GM12873 (cell line): Measurements from ENCODE around the gene SBNO1.

Experiments used
- TF ChIP-seq, protein P1 (sequence below): IDR thresholded peaks from 2 replicates; pipeline ENCODE4 v1.5.1; 2012; ENCODE audit warnings: low read depth, mild to moderate bottlenecking, moderate library complexity, low read length, control low read depth; ENCODE audit not compliant: insufficient read depth; ENCODE audit errors: missing control alignments

SBNO1 gene

DNA sequence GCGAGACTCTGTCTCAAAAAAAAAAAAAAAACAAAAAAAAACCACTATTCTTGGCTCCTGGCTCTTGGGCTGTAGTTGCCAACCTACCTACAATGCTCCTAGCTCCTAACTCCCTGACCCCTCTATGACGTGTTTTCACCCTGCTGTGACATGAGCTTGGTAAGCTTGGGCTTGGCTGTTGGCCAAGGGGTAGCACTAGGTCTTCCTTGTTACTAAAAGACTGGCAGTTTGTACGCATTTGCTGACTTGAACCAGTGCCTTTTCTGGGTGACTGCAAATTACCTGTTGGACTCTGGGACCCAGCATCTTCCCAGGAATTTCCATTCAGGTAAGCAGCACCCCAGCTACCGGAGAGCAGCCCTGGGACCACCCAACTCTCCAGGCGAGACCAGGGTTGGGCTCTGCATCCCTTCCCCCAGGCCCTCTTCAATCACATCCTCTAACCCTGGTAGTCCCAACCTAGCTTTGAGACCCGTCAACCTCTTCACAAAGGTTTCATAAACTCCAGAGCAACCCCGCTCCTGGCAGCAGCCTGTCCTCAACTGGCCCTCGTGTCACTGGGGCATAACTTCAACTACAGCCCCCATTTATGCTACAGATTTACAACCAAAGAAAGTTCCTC lies 101.3 kb downstream of the SBNO1 start:
- TF ChIP-seq, protein P1, sequence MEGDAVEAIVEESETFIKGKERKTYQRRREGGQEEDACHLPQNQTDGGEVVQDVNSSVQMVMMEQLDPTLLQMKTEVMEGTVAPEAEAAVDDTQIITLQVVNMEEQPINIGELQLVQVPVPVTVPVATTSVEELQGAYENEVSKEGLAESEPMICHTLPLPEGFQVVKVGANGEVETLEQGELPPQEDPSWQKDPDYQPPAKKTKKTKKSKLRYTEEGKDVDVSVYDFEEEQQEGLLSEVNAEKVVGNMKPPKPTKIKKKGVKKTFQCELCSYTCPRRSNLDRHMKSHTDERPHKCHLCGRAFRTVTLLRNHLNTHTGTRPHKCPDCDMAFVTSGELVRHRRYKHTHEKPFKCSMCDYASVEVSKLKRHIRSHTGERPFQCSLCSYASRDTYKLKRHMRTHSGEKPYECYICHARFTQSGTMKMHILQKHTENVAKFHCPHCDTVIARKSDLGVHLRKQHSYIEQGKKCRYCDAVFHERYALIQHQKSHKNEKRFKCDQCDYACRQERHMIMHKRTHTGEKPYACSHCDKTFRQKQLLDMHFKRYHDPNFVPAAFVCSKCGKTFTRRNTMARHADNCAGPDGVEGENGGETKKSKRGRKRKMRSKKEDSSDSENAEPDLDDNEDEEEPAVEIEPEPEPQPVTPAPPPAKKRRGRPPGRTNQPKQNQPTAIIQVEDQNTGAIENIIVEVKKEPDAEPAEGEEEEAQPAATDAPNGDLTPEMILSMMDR = no peak

DNA sequence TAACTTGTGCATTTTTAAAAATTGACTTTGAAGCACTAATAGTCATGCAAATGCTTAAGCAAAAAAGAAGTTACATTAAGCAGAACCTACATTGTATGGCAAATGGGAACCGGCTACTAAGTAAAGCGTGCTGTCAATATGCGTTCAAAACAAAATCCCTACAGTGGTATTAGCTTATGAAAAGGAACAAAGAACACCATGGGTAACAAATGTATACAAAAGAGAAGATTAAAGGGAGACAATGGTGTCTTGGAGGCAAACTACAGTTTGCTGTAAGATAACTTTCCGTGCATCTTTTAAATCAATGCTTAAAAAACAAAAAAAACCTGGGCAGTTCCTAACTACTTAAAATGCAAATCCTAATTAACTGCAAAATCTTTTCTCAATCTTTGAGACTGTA lies 103.5 kb downstream of the SBNO1 start:
- TF ChIP-seq, protein P1 = no peak

DNA sequence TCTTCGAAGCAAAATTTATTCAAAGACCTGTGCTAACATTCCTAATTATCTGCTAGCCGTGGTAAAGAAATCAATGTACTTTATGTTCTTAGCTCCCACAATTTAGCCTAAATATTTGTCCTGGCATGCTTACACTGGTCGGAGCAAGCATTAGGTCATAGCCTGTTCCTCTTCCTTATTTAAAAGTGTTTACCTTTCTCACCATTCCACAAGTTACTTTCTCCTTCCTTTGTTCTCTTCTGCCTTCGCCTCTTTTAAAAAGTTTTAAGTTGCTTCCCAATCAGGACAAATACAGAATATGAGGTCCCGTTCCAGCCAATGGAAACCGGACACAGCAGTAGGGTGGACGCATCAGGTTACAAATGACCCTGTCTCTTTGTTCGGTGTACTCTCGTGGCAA lies 104.6 kb downstream of the SBNO1 start:
- TF ChIP-seq, protein P1 = no peak

DNA sequence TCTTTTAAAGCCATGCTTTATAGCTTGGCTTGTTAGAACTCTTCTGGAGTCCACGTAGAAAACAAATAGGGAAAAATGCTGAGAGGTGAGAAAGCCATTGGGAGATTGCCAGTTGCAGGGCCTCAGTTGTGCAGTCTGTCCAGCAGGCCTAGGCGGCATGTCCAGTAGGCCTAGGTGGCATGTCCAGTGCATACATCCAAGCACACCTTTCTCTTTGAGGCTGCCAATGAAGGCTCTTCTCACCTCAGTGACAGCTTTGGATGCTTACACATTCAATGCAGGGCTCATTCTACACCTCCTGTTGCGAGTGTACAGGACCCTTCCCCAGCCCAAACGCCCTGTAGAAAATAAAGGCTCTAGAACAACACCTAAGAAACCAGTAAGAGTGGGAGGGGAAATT lies 106.1 kb downstream of the SBNO1 start:
- TF ChIP-seq, protein P1 = no peak

DNA sequence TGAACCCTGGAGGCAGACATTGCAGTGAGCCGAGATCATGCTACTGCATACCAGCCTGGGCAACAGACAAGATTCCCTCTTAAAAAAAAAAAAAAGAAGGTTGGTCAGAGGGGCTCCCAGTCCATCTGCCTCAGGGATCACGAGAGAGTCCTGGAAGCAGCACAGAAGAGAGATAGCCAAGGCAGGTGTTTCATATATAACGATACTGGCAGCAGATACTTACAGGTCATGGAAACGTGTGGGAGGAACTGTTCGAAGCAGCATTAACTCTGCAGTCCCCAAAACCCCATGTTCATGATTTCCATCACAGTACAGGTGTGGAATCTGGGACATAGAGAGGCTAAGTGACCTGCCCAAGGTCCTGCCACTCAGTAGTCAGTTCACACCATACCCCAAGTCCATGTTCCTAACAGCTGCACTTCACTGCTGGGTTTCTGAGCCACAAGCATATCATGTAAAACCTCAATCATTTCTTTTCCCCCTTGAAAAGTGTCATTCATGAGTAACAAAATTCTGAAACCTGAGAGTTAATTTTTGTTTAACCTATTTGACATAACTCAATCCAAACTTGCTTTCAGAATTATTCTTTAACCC lies 109.7 kb downstream of the SBNO1 start:
- TF ChIP-seq, protein P1 = no peak

DNA sequence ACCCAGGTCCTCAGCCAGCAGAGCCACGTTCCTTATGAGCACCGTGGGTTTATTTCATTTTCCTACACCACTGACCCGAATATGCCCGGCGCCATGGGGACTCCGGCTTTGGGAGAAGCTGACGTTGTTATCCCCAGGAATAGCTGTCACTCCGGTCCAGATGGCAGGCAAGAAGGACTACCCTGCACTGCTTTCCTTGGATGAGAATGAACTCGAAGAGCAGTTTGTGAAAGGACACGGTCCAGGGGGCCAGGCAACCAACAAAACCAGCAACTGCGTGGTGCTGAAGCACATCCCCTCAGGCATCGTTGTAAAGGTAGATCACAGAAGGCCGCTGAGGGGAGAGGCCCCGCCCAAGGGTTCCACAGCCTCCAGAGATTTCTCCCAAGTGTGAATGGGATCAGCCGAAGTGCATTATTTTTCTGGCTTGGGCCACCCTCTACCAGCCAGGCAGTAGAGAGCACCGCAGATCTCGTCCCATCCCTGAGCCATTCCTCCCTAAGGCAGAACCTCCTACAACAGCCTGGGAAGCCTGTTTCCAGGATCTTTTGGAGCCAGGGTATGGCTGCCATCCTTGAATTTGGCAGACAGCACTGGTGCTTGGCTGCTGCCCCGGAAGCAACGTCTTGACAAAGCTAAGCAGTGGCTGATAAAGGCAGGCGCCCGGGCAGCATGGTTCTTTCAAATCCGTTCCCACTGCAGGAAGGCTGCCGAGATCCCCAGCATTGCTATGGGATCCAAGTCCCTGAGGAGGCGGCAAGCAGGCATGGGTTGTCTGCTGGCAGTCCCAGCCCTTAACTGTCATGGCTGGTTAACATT lies 110.8 kb downstream of the SBNO1 start:
- TF ChIP-seq, protein P1 = no peak

DNA sequence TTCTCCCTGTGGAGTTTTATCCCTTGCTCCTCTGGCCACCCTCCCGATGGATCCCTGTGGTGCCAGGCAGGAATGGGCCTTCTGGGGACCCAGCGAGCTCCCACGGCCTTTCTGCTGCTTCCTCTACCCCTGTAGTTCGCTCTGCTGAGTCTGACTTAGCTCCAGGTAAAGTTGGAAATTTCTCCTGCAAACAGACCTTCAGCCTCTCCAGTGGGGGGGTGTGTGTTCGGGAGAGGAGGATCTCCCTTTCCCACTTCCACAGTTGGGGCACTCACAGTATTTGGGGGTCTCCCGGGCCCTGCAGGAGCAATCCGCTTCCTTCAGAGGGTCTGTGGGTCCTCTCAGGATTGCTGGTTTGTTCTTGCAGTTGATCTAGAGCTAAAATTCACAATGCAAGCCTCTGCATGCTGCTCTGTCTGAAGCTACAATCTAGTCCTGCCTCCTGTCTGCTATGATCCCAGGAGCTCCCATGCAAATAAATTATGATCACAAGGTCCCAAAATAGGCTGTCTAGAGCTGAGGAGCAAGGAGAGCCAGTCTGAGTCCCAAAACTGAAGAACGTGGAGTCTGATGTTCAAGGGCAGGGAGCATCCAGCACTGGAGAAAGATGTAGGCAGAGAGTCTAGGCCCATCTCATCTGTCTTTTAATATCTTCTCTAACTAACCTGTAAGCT lies 113.1 kb downstream of the SBNO1 start:
- TF ChIP-seq, protein P1 = no peak
